Measurements from ENCODE around the gene NUB1. TPM values are rescaled to one million over a fixed set of nuclear protein-coding genes. Genes with fewer than 3 reads are reported as not detected.

NUB1 gene
- total RNA-seq, 2 experiments from 2014 or later = 62.1 to 67.3 TPM

DNA sequence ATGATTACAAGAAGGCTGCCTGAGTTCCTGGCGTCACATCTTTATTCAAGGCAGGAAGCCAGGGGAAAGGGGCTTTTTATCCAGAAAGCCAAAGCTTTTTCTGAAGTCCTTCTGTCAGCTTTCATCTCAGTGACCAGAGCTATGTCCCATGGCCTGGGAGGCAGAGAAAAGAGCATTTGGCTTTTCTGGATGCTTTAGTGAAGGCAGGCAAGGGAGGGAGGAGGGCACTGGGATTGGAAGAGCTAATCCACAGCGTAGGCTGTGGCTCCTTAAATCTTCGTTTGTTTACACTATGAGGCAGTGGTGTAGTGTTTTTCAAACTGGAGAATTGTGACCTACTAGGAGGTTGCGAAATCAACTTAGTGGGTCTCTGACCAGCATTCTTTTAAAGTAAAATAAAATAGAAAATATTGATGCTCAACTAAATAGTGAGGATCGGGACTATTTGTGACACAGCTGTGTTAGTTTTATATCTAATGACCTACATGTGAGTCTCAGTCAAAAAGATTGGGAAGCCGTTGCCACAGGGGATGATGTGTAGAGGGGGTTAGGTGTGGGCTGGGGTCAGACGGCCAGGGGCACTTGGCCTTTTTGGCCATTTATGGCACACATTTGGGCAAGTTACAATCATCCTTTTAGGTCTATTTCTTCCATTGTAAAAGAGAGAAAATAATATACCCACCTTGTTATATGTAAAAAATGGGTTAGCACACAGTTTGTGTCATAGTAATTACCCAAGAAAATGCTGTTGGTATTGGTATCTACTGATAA, 84.2 kb downstream of the NUB1 start:
- ChIA-PET POLR2A (no interaction called here), CTCF (no interaction called here)
- no peak for DNase-seq
- Mint-ChIP-seq H3K27me3 (peaks cover 12% of the 10 kb centered on the region), H3K4me3 (no peak overlapping the region), H3K27ac (no peak overlapping the region), H3K36me3 (ENCODE audit: low read depth) (no peaks in the 10 kb centered on the region), H3K4me1 (peaks cover 25% of the 10 kb centered on the region), H3K9me3 (peaks cover 5% of the 10 kb centered on the region)

DNA sequence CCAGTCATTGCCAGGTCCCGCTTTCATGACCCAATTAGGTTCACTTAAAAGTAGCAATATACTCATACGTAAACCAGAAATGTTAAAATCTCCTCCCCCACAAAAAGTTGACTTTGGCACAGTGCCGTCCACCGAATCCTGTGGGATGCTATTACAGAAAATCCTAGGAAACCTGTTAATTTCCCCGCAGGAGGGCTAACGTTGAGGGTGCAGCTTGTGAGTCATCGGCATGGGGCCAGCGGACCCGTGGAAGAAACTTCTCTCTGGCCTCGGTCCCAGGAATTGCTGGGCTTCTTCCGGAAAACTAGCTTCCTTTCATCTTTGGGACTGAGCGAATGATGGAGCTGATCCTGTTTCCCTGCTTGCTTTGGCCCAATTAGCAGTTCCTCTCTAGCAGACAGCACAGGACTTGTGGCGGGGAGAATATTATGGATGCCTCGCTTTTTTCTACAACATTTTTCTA, 84.9 kb downstream of the NUB1 start:
- peaks cover 25% of the 10 kb centered on the region for H3K4me1 Mint-ChIP-seq
- peaks cover 5% of the 10 kb centered on the region for H3K9me3 Mint-ChIP-seq
- POLR2A ChIA-PET = no interaction called here
- H3K27me3 Mint-ChIP-seq = peaks cover 12% of the 10 kb centered on the region
- CTCF ChIA-PET = no interaction called here
- H3K4me3 Mint-ChIP-seq = no peak overlapping the region
- H3K36me3 Mint-ChIP-seq (ENCODE audit: low read depth) = no peaks in the 10 kb centered on the region
- H3K27ac Mint-ChIP-seq = no peak overlapping the region
- DNase-seq = no peak

DNA sequence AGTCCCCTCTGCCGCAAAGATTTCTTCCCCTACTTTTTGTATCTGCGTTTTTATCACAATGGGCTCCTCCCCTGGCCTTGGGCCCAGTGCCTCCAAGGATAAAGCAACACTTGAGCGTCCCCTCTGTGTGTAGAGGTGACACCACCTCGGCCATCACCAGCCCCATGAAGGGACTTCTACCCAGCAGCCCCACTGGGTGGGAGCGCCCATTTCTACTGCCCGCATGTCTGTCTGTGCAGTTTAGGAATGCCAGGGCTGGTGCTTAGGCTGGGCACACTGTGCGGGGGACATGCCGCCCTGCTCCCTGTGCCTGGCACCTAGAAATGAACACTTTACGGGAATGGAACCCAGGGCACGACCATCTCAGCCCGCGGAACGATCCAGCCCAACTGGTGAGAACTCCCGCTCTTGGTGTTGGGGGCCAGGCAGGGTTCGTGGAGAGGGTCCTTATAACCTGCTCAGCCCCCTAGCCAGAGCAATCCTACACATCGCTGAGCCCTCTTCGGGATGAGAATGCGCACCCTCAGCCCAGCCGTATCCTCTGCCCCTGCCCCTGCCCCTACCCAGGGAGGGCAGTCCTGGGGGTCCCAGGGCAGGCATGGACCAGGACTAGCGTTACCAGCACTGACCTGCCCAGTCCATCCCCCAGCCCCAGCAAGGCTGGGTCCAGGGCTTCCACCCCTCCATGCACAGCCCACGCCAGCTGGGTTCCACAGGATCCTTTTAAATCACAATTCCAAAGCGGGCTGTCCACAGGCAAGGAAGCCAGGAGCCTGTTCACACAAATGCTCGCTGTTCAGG, 85.5 kb downstream of the NUB1 start:
- peaks cover 6% of the 10 kb centered on the region for H3K27me3 Mint-ChIP-seq
- POLR2A ChIA-PET = no interaction called here

DNA sequence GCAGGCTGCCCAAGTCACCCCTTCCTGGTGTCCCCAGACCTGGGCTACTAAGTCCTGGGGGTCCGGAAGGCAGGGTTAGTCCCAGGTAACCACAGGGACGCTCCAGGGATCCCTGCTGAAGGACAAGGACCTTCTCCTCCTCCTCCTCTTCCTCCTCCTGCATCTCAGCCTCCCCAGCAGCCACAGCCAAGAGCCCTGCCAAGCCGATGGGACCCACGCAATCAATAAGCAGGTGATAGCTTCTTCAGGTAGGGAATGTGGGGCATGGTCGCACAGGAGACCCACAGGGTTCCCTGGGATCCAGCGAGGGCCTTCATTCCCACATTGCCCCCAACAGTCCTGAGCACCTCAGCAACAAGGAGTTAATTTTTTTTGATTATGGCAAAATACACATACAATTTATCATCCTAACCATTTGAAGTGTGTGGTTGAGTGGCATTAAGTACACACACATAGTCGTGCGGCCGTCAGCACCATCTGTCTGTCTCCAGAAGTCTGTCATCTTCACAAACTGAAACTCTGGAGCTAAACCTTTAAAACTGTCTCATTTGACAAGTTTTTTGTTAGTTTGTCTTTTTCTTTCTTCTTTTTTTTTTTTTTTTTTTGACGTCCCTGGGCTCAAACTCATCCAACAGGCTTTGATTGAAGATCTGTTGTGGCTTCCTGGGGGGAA, 86.2 kb downstream of the NUB1 start:
- H3K27ac Mint-ChIP-seq = no peak overlapping the region
- no peaks in the 10 kb centered on the region for H3K36me3 Mint-ChIP-seq (ENCODE audit: low read depth)
- H3K4me1 Mint-ChIP-seq = peaks cover 31% of the 10 kb centered on the region
- ChIA-PET POLR2A (no interaction called here), CTCF (interaction anchor here (3.0 kb wide), 1 partner anchor 21 kb away, joined by 17 read pairs; no protein-coding TSS in a partner anchor)
- H3K9me3 Mint-ChIP-seq = no peaks in the 10 kb centered on the region
- DNase-seq = no peak
- peaks cover 4% of the 10 kb centered on the region for H3K27me3 Mint-ChIP-seq
- H3K4me3 Mint-ChIP-seq = no peak overlapping the region

More for the DNA sequence above, 85.5 kb downstream of the NUB1 start:
- Mint-ChIP-seq H3K36me3 (ENCODE audit: low read depth) (no peaks in the 10 kb centered on the region), H3K4me3 (no peak overlapping the region), H3K4me1 (peaks cover 25% of the 10 kb centered on the region), H3K9me3 (peaks cover 3% of the 10 kb centered on the region), H3K27ac (no peak overlapping the region)
- CTCF ChIA-PET = no interaction called here
- no peak for DNase-seq

Other genes with a start within 250 kb of the NUB1 start
- not detected for gene GBX1, start 174.1 kb upstream of the NUB1 start, total RNA-seq
- not detected for gene ASB10, start 154.6 kb upstream of the NUB1 start, total RNA-seq
- not detected for gene H2BK1, start 131.3 kb upstream of the NUB1 start, total RNA-seq
- 10 to 100 TPM; 23.1 to 27.6 TPM for gene ABCF2, start 114.6 kb upstream of the NUB1 start, total RNA-seq
- 10 to 100 TPM; 56.0 to 56.4 TPM for gene CHPF2, start 109.3 kb upstream of the NUB1 start, total RNA-seq
- gene SMARCD3, start 93.1 kb upstream of the NUB1 start, total RNA-seq = 1 to 10 TPM; 1.5 to 2.7 TPM
- gene WDR86, start 68.2 kb downstream of the NUB1 start, total RNA-seq = 1 to 10 TPM in 1 of 2 experiments, under 1 TPM in 1; 0.50 to 1.1 TPM
- gene CRYGN, start 98.3 kb downstream of the NUB1 start, total RNA-seq = under 1 TPM in 1 of 2 experiments, not detected in 1; 0.35 TPM
- 10 to 100 TPM; 82.8 to 85.1 TPM for gene RHEB, start 178.1 kb downstream of the NUB1 start, total RNA-seq

Data from activated CD4-positive, alpha-beta memory T cell treated with anti-CD3 and anti-CD28 coated beads, Interleukin-2, amount 10 ng/mL, durations not matched to agents 7 days and 5 days (primary cell).